CD4-positive, alpha-beta T cell (primary cell): ENCODE data around the gene SAP30L. TPM values are rescaled to one million over a fixed set of nuclear protein-coding genes. Genes with fewer than 3 reads are reported as not detected.

Experiments
- ATAC-seq: fragments of 200-7000 bp; cut with Tn5 transposase; one replicate; pipeline ENCODE4 v1.10.0; 2022; ENCODE audit warnings: mild to moderate bottlenecking; ENCODE audit not compliant: poor library complexity
- CTCF ChIA-PET: fragments of 350-600 bp; sonication (Branson Sonifier 250); formaldehyde crosslinking; loops from one replicate; lab custom pipeline; 2021; ENCODE audit warnings: antibody characterized with exemption, inconsistent platforms; lab: Charles Lee
- POLR2A ChIA-PET: fragments of 350-600 bp; sonication (Branson Sonifier 250); formaldehyde crosslinking; loops from one replicate; lab custom pipeline; 2021; ENCODE audit warnings: antibody characterized with exemption, inconsistent platforms; lab: Charles Lee
- DNase-seq, 14 experiments: peaks; one replicate each; pipeline ENCODE4 v3.0.0-alpha.2; 2013 to 2020; ENCODE audit warnings: mixed read lengths in 2 of 14
- H3K27ac ChIP-seq, 2 donors: one replicate each; pipeline versions ENCODE4 v1.5.1 to v1.7.0; 2013; ENCODE audit warnings: low read length in 2 of 2, low read depth in 1 of 2, mild to moderate bottlenecking in 1 of 2
- H3K27me3 ChIP-seq, 2 experiments: 1 replicate in 1 of 2; 2 replicates in 1 of 2; pipeline versions ENCODE4 v1.6.1 to v1.7.0; 2013; ENCODE audit warnings: low read length in 2 of 2, control low read depth in 1 of 2, mild to moderate bottlenecking in 1 of 2, moderate library complexity in 1 of 2; ENCODE audit not compliant: insufficient read depth in 2 of 2, control insufficient read depth in 1 of 2
- H3K36me3 ChIP-seq: one replicate; pipeline ENCODE4 v1.6.1; 2013; ENCODE audit warnings: low read length, control low read depth; ENCODE audit not compliant: insufficient read depth
- H3K4me1 ChIP-seq: one replicate; pipeline ENCODE4 v1.6.1; 2013; ENCODE audit warnings: low read length, control low read depth; ENCODE audit not compliant: insufficient read depth
- H3K4me3 ChIP-seq: one replicate; pipeline ENCODE4 v1.5.1; 2013; ENCODE audit warnings: mild to moderate bottlenecking, low read length, moderate library complexity
- H3K9me3 ChIP-seq, 2 experiments: 1 replicate in 1 of 2; 2 replicates in 1 of 2; pipeline versions ENCODE4 v1.6.1 to v1.7.0; 2013; ENCODE audit warnings: low read length in 2 of 2, mild to moderate bottlenecking in 2 of 2, control low read depth in 1 of 2, moderate library complexity in 1 of 2; ENCODE audit not compliant: control insufficient read depth in 1 of 2, insufficient read depth in 1 of 2
- H3K27ac Mint-ChIP-seq: one replicate; pipeline ENCODE4 v1.8.0; 2020; ENCODE audit warnings: mixed read lengths
- H3K27me3 Mint-ChIP-seq: one replicate; pipeline ENCODE4 v1.8.0; 2021; ENCODE audit warnings: mixed read lengths
- H3K36me3 Mint-ChIP-seq: one replicate; pipeline ENCODE4 v1.8.0; 2021; ENCODE audit warnings: low read depth, mixed read lengths
- H3K4me1 Mint-ChIP-seq: one replicate; pipeline ENCODE4 v1.8.0; 2021; ENCODE audit warnings: low read depth, mixed read lengths
- H3K4me3 Mint-ChIP-seq: one replicate; pipeline ENCODE4 v1.8.0; 2020; ENCODE audit warnings: mild to moderate bottlenecking, mixed read lengths
- H3K9me3 Mint-ChIP-seq: one replicate; pipeline ENCODE4 v1.8.0; 2020; ENCODE audit warnings: mixed read lengths
- CTCF ChIP-seq: fragments of 200-600 bp; IDR thresholded peaks from one replicate; pipeline ENCODE4 v1.8.0; 2022; ENCODE audit warnings: antibody characterized with exemption, mild to moderate bottlenecking
- intact Hi-C, 2 experiments: fragments of 100-400 bp; cut with DNase I in 1 of 2; cut with micrococcal nuclease in 1 of 2; formaldehyde crosslinking; loops; one replicate each; pipeline versions ENCODE4 v1.15.1 to v1.9.0; 2023 to 2025; cut with DNase I, micrococcal nuclease
- total RNA-seq, 174 experiments: library from RNA in 2 of 174; stranded (reverse) in 2 of 174; gene quantifications; one replicate each; pipeline ENCODE4 v1.2.3 and lab custom pipeline; 2021 to 2026

SAP30L gene
- total RNA-seq, 2 experiments from 2014 or later, result 32.2 to 33.6 TPM

- no peak overlapping the region for H3K4me3 Mint-ChIP-seq
- H3K36me3 Mint-ChIP-seq, result peaks cover 48% of the 10 kb centered on the region
- H3K27ac Mint-ChIP-seq, result no peak overlapping the region
- H3K4me1 Mint-ChIP-seq, result no peaks in the 10 kb centered on the region
- ChIA-PET CTCF (no interaction called here), POLR2A (no interaction called here)
- no peaks in the 10 kb centered on the region for H3K27me3 Mint-ChIP-seq
- no peak for TF ChIP-seq CTCF
- Histone ChIP-seq H3K27ac (no peak overlapping the region), H3K4me1 (no peaks in the 10 kb centered on the region), H3K4me3 (no peak overlapping the region), H3K27me3 (no peaks in the 10 kb centered on the region), H3K36me3 (peaks cover 38% of the 10 kb centered on the region), H3K9me3 (no peaks in the 10 kb centered on the region)
- H3K9me3 Mint-ChIP-seq, result no peaks in the 10 kb centered on the region
- DNase-seq (no peak), ATAC-seq (no peak)
- intact Hi-C loops, result no loop called here
Observed at GRCh38 chr5:154410786-154411185, 35.0 kb upstream of the SAP30L start.

- H3K9me3 Mint-ChIP-seq, result no peaks in the 10 kb centered on the region
- ChIA-PET POLR2A (no interaction called here), CTCF (no interaction called here)
- no peaks in the 10 kb centered on the region for H3K4me1 Mint-ChIP-seq
- Histone ChIP-seq H3K9me3 (no peaks in the 10 kb centered on the region), H3K4me3 (no peak overlapping the region), H3K27ac (no peak overlapping the region), H3K36me3 (peaks cover 38% of the 10 kb centered on the region), H3K4me1 (no peaks in the 10 kb centered on the region), H3K27me3 (no peaks in the 10 kb centered on the region)
- H3K36me3 Mint-ChIP-seq, result peaks cover 48% of the 10 kb centered on the region
- H3K27me3 Mint-ChIP-seq, result no peaks in the 10 kb centered on the region
- intact Hi-C loops, result no loop called here
- no peak for DNase-seq
- no peak overlapping the region for H3K27ac Mint-ChIP-seq
- no peak for ATAC-seq
- no peak overlapping the region for H3K4me3 Mint-ChIP-seq
- TF ChIP-seq CTCF, result no peak
Observed at GRCh38 chr5:154411338-154411737, 34.5 kb upstream of the SAP30L start.

DNA sequence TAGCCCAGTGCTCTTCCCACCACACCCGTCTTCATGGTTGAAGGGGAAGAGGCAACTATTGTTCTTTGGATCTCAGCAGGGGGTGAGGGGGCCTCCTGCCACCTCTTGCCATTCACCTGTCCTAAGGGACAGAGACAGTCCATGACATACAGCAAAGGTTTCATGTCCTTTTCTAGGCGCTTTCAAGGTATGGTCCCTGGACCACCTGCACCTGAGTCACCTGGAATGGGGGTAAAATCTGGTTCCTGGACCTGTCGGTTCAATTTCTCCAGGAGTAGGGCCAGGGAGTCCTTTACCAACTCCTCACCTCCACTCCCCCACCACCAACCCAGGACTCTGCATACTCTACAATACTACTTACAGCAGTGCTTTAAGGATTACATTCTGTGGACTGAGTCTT, 33.5 kb upstream of the SAP30L start:
- Histone ChIP-seq H3K27me3 (no peaks in the 10 kb centered on the region), H3K4me1 (no peaks in the 10 kb centered on the region), H3K27ac (no peak overlapping the region), H3K9me3 (no peaks in the 10 kb centered on the region), H3K4me3 (no peak overlapping the region), H3K36me3 (peaks cover 48% of the 10 kb centered on the region)
- Mint-ChIP-seq H3K27me3 (no peaks in the 10 kb centered on the region), H3K27ac (no peak overlapping the region), H3K9me3 (no peaks in the 10 kb centered on the region), H3K36me3 (peaks cover 54% of the 10 kb centered on the region), H3K4me1 (no peaks in the 10 kb centered on the region), H3K4me3 (no peak overlapping the region)
- ATAC-seq, result no peak
- intact Hi-C loops, result no loop called here
- ChIA-PET POLR2A (no interaction called here), CTCF (no interaction called here)
- no peak for DNase-seq
- no peak for TF ChIP-seq CTCF
